HG03135 (cell line): Measurements from ENCODE around the gene CDK5R2.

Source experiments
- ATAC-seq: cut with Tn5 transposase; IDR thresholded peaks from one replicate; pipeline ENCODE4 v1.9.1; 2021; ENCODE audit warnings: mild to moderate bottlenecking, moderate library complexity; ENCODE audit not compliant: unreplicated experiment

The CDK5R2 gene

DNA sequence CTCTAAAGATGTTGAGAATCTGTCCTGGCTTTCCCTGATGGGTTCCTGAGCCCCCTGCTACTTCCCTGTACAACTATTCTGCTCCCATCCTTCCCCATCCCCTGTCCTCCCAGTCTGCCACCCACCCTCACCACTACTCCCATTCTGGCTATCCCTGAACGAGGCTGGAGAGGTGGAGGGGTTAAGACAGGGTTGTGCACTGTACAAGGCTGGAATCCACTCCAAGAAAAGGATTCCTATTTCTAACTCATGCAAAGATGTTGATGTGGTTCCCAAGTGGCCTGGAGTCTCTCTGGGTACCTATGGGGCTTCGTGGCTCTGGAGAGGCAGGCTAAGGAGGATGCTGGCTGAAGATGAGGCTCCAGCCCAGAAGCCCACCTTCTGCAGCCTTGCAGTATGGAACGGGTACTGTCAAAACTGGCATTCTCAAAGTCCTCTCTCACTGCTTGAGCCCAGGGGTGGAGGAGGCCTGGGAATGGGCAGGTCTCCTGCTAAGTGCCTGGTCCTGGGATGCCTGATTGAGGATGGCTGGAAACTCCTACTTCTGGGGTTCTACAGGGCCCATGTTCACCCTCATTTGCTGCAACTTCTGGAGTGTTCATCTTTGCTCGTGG, 26.8 kb downstream of the CDK5R2 start:
- ATAC-seq: no peak

GRCh38 chr2:218988164-218988563, 28.7 kb downstream of the CDK5R2 start:
- ATAC-seq: no peak

DNA sequence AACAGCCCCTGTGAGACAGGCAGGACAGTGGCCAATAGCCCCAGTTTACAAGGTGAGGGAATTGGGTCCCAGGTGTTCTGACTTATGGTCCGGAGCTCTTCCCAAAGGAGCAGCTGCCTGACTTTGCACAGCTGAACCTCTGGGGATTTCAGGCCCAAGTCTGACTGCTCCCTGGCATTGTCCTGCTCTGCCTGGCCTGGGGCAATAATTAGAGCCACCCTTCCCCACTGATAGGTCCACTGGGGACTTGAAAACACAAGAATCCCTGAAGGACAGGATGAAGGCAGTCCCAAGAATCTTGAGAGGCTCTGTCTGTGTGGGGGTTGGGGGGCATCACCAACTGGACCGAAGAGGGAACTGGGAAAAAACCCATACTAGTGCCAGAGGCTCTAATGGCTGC, 29.2 kb downstream of the CDK5R2 start:
- ATAC-seq: no peak

- ATAC-seq: no peak
Measured at GRCh38 chr2:218990052-218990451, 30.6 kb downstream of the CDK5R2 start.

DNA sequence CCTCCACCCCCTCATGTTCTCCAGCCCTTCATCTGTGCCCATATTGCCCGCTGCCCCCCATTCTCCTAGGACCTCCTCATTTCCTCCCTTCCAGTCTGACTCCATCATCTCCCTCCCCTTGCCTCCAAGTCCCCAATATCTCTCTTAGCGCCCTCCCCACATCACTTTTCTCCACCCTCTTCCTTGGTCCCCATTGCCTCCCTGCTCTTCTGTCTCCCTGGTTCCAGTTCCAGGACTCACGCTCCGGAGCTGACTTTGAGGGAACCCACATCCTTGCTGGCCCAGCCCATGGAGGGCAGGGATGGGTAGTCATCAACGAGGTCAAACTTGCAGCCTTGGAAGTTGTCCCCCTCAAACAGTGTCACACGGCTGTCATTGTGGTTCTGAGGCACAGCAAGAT, 31.1 kb downstream of the CDK5R2 start:
- no peak for ATAC-seq

- no peak for ATAC-seq
Measured at GRCh38 chr2:218991674-218992168, 32.3 kb downstream of the CDK5R2 start.

- no peak for ATAC-seq
Measured at GRCh38 chr2:218992196-218992595, 32.7 kb downstream of the CDK5R2 start.

DNA sequence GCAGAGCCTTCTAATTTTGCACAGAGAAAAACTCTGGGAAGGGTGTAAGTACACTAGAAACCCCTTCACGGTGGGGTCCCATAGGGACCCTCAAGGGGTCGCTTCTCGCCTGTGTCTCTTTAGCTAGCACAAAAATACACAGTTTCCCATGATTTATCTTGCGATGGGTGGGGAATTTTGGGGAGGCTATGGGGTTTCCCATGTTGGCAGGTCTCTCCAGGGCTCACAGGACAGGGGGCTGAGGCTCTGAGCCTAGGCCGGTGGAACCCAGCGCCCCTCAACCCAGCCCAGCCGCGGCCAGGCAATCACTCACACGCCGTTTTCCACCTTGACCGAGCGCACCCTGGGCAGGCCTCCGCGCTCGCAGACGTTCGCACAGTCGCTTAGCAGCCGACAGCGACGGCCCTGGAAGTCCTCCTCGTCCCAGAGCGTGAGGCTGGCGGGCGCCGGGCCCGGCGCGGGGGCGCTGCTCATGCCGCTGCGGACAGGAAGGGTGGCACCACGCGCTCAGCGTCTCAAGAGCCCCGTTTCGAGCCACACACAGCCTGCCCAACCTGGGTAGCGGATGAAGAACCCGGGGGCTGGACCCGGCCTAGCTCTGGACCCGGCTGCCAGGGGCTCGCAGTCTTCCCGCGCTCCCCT, 33.4 kb downstream of the CDK5R2 start:
- no peak for ATAC-seq

- no peak for ATAC-seq
Measured at GRCh38 chr2:218993345-218994315, 34.2 kb downstream of the CDK5R2 start, which contains the start of gene CRYBA2. CRYBA2 (minus strand) TSS chr2:218993422; CDS start chr2:218993176, 246 bp downstream.

DNA sequence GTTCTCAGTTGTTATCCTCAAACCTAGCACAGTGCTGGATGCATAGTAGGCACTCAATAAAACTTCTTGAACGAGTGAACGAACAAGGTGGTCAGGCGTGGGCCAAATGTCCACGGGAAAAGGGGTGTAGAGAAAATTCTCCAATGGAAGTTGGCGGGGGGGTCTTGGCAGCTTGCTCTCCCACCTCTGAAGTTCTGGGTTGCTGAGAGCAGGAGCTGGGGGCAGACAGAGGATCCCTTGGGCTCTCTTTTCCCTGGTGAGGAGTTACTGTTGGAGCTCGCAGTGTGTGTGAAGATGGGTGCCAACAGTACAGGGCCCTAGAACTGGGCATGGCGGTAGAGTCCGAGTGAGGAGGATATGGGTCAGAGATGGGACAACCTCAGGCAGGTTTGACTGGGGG, 36.1 kb downstream of the CDK5R2 start:
- ATAC-seq: no peak

DNA sequence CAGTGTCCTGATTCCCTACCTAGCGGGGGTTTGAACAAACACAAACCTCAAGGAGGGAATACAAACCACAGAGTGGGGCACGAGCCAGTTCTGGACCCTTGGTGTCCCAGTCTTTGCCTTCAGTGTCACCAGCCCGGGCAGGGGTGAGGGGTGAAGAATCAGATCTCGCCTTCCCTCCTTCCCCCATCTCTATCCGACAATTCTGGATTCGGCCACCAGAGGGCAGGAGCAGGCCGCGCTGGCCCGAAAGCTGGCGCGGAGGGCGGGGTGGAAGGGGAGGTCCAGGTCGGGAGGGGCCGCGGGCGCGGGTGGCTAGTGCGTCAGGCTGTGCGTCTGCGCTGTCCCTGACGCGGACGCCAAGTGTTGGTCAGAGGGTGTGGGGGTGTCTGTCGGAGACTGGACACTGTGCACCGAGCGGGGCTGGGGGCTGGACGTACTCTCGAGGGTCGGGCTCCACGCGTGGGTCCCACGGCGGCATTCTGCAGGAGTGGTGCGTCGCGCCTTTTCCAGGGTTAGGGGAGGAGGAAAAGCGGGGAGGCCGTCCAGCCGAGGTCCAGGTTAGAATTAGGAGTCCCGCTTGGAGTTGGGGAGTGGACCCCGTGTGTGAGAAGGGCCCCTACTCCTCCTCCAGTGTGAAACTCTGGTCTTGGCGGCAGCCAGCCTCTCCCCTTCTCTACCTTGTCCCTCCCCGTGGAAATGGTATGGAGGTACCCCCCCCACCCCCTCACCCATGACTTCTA, 36.7 kb downstream of the CDK5R2 start:
- ATAC-seq: peak; percentile 57

DNA sequence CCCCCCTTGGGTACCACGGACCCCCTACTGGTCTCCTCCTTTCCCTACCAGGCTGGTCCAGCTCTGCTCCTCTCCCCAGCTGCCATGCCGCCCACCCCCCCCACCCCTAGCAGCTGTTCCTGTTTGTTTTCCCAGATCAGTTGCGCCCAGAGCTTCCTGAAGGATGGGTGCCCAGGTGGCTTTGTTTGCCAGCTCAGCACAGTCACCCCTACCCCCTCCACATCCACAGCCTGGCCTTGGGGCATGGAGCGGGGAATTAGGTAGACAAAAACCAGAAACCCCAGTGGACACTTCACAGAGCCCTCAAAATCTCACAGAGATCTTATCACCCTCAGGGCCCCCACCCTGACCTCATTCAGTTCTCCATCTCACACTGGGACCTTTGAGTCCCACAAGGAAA, 37.5 kb downstream of the CDK5R2 start:
- no peak for ATAC-seq

- no peak for ATAC-seq
Measured at GRCh38 chr2:218997731-218998130, 38.3 kb downstream of the CDK5R2 start.

DNA sequence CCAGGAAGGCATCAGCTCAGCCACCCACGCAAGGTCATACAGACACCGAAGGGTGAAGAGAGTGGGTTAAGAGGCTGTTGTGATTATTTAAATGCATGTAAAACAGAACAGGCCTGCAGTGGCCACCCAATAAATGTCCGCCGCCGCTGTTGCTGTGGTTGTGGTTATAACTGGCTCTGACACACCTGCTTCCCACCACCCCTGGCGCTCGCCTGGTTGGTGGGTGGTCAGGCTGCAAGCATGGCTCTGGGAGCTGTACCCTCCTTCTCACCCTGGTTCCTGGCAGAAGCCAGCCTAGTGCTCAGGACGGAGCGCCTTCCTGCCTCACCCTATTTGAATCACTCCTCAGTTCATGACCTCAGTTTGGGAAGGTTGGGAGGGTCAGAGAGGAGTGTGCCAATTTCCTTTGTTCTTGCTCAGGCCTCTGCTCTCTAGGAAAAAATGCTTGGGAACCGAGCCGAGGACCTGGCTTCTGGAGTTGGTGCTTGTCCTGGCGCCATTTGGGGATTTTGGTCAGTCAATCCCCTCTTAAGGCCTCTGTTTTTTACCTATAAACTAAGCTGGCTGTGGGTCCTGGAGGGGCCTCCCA, 39.0 kb downstream of the CDK5R2 start:
- no peak for ATAC-seq

DNA sequence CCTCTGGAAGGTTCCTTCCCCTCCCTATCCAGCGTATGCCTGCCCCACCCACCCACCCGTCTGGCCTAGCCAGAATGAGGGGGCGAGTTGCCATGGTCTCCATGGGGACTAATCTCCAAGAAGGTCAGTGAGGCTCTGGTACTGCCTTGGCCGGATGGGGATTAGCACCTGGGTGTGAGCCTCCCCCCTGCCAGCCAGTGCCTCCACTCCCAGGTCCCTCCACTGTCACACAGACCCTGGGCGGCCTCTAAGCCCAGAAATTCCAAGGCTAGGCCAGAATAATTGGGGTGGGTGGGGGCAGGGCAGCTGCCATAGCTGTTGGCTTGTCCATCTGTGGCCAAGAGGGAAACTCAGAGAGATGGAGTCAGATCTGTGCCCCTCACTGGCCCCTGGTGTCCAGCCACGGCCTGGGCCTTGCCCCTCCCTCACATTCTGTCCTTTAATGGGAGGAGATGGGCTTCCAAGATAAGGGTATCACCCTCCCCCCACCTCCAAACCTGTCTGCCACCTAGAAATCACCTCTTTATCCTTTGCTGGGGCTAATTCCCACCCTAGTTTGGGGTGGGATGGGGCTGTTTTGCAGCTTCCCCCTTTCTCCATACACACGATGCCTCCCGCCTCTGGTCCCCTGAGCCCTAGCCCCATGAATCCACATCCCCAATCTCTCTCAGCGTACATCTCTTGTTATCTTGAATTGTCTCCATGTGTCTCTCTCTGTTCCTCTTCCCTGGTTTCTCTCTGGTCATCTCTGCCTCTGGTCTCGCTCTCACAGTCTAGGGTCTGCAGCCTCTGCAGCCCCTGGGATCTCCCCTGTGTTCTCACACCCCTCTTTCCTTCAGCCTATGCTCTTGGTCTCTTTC, 39.8 kb downstream of the CDK5R2 start:
- no peak for ATAC-seq

- ATAC-seq: no peak
Measured at GRCh38 chr2:218999881-219000568, 40.6 kb downstream of the CDK5R2 start.

DNA sequence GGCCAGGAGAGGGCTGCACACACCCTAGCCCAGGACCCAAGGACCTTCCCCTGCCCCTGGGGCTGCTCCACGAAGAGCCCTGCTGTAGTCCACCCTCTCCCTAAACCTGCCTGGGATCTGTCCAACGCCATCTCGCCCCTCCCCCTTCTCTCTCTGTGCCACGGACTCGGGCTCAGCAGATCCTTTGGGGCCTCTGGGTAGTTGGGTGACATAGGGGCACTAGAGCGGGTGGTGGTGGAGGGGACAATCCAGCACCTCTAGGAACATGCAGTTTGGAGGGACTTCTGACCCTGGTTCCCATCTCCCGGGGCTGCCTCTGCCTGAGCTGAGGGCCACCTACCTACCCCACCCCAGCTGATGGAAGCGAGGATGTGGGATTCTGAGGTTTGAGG, 41.1 kb downstream of the CDK5R2 start:
- no peak for ATAC-seq

DNA sequence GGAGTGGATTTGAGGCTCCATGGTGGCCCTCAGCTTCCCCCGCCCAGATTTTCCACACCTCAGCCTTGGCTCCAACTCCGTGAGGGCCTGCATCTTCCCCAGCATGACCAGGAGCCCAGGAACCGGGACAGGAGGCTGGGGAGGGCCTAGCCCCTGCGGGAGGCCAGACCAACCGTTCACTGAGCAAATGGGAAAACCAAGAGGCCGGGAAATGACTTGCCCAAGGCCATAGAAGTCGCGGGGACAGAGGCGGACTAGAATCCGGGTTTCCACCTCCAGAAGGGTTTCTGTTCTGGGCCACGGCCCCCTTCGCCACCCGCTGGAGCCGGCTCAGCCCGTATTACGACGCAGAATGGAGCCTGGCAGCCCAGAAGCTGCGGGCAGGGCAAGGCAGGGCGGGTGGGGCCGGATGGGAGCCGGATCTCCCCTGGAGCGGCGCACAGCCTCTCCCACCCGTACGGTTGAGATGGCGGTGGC, 41.7 kb downstream of the CDK5R2 start:
- ATAC-seq: no peak
